NCI-H510A treated with DMSO at 0.1 percent for 48 hours (cell line): ENCODE data around the gene DNAH14.

Experiments
- DNase-seq: peaks from one replicate; lab custom pipeline; 2025; lab: John Stamatoyannopoulos, UW

The DNAH14 gene

GRCh38 chr1:225407755-225408154, 478.3 kb downstream of the DNAH14 start:
- DNase-seq = no peak

DNA sequence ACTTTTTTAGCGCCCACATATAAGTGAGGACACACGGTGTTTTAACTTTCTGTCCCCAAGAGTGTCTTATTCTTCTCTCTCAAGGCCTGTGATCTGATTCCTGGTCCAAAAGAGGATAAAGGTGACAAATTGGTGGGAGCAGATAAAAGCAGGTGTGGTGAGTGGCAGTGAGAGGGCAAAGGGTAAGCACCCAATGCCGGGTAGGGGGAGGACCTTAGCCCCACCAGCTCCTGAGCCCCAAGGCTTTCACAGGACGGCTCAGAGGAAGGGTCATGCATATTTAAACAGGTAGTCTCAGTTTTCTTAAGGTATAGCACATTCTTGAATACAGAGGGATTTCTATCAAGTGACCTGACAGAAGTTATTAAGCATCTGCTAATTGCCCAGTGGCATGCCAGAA, 478.8 kb downstream of the DNAH14 start:
- no peak for DNase-seq

GRCh38 chr1:225409051-225409450, 479.6 kb downstream of the DNAH14 start:
- no peak for DNase-seq

- DNase-seq = no peak
Observed at GRCh38 chr1:225410036-225410435, 480.6 kb downstream of the DNAH14 start.

DNA sequence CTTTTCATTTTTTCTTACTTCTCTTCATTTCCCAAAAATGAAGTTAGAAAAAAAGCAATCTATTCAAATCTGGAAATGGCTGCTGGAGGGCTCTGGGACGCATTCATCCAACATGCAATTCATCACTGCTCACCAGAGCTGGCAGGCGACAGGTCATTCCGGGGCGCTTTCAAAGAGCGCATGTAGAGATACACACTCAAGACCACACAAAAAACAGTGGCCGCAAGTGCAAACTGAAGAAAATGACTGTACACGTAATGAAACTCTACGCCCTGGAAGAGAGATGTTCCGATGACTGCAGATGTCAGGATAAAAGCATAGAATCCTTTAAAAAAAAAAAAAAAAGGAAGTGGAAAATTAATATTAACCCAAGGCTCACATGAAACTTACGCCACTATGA, 482.8 kb downstream of the DNAH14 start:
- DNase-seq = no peak

DNA sequence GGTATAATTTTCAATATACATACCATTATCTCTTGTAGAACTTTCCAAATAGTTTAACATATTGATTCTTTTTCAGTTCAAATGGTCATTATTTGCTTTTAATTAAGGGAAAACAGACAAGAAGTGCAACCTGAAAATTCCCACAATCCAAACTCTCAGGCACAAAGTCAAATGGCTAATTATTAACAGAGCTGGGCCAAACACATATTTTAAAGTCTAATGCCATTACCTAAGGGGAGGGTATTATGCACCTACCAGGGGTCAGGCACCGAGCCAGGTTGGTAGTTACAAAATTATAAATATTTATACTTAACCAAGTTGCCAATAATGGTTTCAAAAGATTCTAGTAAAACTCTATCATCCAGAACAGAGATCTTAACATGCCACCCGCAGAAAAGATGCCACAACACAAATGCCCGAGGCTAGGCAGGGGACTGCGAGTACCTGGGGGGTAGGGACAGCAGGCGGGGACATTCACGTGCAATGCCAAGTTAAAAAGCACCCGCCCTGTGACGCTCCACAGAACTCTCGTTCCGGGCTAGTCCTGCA, 483.4 kb downstream of the DNAH14 start:
- no peak for DNase-seq

DNA sequence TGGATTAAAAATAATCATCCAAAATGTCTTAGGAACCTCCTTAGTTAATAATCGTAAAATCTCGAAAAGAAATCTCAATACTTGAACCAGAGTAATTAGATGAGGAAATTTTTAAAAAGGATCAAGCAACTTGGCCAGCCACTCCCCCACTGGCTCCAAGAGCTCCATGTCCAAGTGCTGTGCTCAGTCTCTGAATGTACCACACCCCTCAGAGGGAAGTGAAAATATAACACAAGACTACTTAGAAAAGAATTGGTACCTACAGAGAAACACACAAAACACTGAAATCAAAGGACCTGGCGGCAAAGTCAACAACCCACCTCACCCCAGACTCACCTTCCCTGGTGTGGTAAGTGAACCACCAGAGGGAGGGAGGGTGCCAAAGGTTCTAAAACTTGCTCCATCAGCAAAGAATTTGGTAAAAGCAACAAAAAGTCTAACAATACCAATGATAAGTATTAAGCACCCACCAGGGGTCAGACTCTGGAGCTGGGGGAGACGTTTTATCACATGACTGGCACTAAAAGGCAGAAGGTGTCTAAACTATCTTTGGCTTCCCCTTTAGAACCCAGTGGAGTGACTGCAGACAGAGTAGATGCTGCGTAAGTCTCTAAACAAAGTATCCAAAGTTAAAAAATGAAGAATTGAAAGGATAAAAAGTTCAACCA, 484.4 kb downstream of the DNAH14 start:
- DNase-seq = no peak

DNA sequence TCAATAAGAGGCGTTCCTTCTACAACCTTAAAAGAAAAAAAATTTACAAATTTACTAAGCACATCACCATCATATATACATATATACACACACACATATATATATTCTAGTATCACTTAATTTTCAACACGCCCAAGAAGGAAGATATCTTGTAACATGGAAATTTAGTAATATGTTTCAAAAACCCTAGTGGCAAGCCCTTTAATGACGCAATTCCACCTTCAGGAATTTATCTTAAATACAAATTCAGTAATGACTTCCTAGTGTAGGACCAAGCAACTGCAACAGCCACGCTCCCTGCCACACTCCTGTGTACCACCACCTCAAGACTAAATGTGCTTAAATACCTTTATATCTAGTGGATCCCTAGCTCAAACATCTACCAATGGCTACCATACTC, 485.8 kb downstream of the DNAH14 start:
- no peak for DNase-seq

DNA sequence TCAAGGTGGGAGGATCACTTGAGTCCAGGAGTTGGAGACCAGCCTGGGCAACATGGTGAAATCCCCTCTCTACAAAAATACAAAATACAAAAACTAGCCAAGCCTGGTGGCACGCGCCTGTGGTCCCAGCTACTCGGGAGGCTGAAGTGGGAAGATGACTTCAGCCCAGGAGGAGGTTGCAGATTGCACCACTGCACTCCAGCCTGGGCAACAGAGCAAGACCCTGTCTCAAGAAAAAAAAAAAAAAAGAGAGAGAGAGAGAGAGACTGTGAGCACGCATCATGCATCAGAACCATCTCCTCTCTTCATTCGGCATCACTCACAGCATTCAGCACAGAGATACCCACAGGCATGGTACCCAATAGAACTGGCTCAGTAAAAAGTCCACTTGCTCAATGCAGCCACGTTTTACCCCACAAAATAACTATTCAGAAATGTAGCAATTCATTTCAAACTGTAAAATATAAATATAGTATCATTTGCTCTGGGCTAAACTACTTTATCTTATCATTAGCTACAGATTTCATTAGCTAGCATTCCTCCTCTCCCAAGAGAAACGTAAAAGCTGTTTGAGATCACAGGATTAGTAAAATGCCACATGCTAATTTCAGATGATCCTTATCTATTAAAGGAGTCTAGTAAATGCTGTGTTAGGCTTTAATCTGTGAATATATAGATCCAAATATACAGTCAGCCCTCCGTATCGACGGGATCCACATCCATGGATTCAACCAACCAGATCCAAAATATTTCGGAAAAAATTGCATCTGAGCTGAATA, 486.7 kb downstream of the DNAH14 start:
- no peak for DNase-seq

DNA sequence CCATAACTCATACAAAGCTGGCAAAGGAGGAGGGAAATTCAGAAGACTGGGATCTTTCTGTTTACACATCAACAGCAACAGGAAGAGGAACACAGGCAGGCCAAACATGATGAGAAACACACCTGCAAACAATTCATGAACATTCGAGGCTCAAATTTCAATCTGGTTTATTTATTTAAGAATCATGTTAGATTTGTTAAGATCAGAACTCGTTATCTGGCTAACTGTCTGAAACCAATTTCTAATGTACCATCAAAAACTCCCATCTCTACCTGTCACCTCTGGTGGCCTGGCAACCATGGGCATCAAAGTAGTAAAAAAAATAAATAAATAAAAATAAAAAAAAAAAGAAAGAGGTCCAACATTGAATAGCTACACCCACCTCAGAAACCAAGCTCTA, 488.6 kb downstream of the DNAH14 start:
- peak; percentile 30 for DNase-seq

GRCh38 chr1:225418598-225418997, 489.1 kb downstream of the DNAH14 start:
- DNase-seq = no peak

GRCh38 chr1:225422031-225422605, 492.6 kb downstream of the DNAH14 start:
- no peak for DNase-seq

DNA sequence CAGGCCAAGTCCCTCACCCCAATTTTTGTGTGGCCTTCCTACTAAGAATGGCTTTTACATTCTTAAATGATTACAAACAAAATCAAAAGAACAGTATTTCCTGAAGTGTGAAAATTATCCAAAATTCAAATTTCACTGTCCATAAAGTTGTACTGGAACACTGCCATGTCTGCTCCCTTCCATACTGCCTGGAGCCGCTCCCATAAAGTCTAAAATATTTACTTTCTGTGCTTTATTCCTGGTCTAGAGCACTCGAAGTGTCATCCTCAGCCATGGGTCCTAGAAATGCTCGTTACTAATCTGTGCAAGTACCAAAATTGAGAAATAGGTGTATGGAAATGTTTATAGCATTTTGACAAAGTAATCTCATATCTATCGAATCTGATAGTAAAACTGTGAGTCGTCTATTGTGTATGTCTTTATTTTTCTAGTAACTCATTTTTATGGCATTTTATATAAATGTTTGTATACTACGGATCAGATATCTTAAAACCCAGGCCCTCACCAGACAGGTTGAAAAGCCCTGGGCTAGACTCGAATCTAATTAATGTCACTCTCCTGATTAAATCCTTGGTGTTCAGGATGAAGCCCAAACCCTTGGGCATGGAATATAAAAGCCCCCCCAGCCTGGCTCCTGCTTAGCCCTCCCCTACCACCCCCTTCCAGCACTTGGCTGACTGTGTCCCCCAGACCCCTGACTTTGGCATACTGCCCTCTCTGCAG, 493.5 kb downstream of the DNAH14 start:
- DNase-seq = no peak

DNA sequence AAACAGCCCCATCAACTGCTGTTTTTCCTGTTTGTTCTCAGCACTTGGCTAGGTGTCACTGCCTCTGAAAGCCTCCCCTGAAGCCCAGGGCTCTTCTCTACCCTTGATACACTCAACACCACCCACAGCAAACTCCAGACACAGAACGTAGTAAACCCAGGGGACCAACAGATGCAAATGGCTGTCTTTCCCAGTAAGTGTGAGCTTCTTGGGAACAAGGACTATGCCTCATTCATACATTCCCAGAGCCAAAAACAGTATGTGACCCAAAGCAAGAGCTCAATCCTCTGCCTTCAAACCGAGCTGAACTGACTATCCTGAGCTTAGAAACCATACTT, 494.0 kb downstream of the DNAH14 start:
- DNase-seq = peak; percentile 40

GRCh38 chr1:225424562-225425200, 495.2 kb downstream of the DNAH14 start:
- no peak for DNase-seq

DNA sequence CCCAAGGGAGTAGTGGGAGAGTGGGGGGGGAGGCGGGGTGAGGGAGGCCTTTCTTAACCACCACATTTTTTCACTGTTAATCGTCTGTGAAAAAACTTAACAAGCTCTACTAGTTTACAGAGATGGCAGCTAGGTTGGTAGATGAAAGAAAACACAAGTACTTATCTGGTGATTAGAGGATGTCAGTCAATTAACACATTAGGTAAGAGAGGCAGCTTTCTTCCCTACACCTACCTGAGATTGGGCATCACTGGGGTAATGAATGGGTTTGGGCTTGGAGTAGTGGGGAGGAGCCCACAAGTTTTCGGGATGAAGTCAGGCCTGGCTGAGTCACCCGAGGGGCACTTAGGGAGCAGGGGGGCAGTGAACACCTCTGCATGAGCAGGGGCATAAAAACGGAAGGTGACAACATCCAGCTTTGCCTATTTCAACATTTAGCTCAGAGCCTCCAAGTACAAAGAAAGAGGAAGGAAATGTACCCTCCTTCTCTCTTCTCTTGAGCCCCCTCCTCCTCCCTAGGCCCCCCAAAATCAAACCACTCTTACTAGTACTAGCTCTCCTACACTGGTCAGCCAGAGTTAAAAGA, 495.8 kb downstream of the DNAH14 start:
- DNase-seq = no peak

DNA sequence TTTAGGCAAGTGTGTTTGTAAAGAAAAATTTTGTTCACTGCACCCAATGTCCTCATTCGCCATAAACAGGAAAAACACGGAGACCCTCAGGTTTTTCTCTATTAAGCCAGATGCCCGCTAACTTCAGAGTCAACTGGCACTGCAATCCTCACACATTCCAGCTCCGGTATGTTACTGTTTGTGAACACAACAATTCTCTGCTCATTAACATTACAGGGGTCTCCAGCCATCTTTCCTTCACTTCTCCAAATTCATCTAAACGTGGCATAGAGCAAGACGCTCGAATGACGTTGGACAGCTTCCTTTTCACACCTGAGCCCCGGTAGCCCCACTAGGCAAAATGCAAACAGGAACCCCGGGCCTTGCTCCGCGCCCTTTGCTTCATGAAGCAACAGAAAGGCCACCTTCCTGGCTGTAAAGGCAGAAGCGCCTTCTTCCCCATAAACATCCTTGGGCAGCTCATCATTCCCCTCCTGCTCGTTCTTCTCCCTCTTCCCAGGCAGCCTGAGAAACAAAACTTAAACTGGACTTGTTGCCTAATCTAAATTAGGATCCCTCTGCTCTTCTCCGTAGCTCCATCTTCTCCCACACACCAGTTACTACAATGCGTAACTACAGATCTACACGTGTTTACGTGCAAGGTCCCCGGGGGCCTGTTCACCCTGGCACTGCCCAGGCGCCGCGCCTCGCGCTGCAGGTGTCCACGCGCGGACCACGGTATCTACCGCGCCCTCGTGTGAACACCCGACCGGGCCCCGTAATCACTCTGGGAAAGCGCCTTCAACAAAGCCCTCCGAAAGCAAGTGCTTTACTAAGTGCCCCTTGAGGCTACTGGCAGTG, 497.1 kb downstream of the DNAH14 start:
- peak; percentile 42 for DNase-seq

DNA sequence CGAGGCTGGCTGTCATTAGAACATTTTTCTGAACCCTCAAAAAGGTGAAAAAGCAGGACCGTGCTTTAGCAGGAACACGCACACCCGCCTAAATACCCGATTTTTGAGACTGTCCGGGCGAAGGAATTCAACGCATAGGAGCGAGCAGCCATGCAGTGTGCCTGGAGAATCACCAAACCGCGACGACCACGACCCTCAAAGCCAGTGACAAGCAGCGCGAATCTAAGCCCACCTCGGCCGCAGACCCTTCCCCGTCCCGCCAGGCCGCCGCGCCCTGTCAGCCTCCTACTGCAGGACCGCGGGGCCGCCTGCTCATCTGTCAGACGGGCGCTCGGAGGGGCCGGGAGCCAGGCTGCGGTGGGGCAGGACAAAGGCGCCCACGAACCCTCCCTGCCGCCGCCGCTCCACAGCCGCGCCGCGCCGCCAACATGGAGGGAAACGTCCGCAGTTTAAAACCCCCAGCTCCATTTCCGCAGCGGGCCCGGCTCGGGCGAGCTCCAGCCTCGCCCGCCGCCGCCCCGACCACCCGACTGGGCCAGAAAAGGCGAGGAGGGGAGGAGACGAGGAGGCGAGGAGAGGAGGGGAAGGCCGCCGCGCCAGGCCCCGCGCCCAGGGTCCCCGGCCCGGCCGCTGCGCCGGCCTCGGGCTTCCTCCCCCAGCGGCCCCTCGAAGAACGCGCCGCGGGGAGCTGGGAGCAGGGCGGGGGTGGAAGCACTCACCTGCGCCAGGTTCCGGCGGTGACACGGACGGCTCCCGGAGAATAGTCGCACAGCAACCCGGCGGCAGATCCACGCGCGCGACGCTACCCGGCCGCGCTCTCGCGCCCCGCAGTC, 498.0 kb downstream of the DNAH14 start, which contains the start of gene LBR:
TSS of gene LBR (minus strand) at position 804 of the 833 bp plus-strand sequence. CDS start 3,963 bp downstream, outside the sequence.
- no peak for DNase-seq

DNA sequence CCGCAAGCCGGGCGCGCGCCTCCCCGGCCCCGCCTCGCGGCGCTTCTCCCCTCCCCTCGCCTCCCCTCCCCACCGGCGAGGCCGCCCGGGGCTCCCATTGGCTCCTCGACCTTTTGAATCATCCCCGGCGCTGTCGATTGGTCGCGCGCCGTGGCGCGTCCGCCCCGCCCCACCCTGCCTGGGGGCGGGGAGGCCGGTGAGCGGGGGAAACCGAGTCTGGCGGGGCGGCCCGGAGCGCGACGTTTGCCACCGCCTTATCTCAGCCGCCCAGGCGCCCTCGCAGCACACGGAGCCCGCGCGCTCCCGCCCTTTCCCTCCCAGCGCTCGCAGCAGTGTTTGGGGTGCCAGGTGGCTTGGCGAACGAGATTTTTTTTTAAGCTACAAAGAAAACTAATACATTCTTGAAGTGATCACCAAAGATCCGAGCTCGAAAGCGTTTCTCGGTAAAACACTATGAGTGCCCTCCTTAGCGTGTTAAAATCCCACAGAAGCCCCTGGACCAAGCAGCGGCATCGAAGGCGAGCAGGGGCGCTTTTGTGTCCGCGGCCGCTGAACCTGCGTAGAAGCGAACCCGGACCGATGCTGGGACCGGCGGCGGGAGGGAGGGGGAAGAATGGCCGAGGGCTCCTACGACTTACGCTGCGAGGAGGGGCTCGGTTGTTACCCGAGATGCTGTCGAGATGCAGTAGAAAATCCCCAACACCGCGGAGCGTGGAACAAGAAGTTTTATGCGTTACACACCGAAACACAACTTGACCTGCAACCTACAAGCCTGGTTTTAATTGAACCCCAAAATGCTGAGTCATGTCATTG, 498.8 kb downstream of the DNAH14 start:
- peak; percentile 84 for DNase-seq
